Ectodermal cell (in vitro differentiated cells): ENCODE results near the gene PPIL1.

Experiments
- H3K27ac ChIP-seq: 2 replicates; pipeline ENCODE4 v1.7.0; 2013; ENCODE audit warnings: mild to moderate bottlenecking, low read depth, low read length; ENCODE audit not compliant: insufficient read depth, poor library complexity, severe bottlenecking
- H3K27me3 ChIP-seq: 2 replicates; pipeline ENCODE4 v1.7.0; 2013; ENCODE audit warnings: mild to moderate bottlenecking, low read length; ENCODE audit not compliant: insufficient read depth, control insufficient read depth, poor library complexity, severe bottlenecking
- H3K36me3 ChIP-seq: one replicate; pipeline ENCODE4 v1.7.0; 2013; ENCODE audit warnings: low read length; ENCODE audit not compliant: control insufficient read depth, insufficient read depth
- H3K4me1 ChIP-seq: one replicate; pipeline ENCODE4 v1.7.0; 2013; ENCODE audit warnings: low read length; ENCODE audit not compliant: control insufficient read depth, insufficient read depth
- H3K4me3 ChIP-seq: 2 replicates; pipeline ENCODE4 v1.7.0; 2013; ENCODE audit warnings: low read depth, low read length, control low read depth; ENCODE audit not compliant: insufficient read depth
- H3K9me3 ChIP-seq: 2 replicates; pipeline ENCODE4 v1.7.0; 2013; ENCODE audit warnings: mild to moderate bottlenecking, low read length, moderate library complexity; ENCODE audit not compliant: control insufficient read depth
- WGBS, 2 experiments: methylation state at CpG; one replicate each; pipeline ENCODE4 v1.1.7; 2013; ENCODE audit warnings: missing lambda C conversion rate in 2 of 2; 5-methylcytosine and 5-hydroxymethylcytosine counted together

Gene PPIL1

DNA sequence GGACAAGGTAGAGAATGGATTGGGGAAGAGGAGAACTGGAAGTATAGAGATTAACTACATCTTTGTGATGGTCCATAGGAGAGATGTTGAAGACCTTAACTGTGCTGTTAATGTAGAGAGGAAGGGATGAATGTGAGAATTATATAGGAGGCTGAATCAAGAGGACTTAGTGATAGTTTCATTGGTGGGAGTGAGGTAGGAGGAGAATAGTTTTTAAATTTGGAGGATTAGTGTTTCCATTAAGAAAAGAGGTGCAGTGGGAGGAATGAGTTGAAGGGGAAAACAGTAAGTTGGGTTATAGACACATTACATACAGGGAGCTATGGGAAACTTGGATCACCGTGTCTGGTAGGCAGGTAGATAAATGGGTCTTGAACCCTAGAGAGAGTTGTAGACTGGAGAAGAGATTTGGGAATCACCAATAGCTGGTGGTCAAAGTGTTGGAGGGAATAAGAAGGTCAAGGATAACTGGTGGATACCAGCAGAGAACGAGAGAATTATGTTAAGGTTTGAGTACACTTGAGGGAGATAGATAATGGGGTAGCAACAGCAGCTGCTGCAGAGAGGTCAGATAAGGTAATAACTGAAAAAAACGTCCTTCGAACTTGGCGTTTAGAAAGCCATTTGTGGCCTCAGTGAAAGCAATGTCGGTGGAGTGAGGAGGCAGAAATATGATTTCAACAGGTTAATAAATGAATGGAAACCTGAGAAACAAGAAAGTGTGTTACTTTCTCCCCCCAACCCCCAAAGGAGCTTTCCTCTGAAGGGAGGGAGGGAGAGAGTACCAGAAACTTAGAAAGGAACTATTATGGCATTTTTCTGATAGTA is 14.3 kb upstream of the PPIL1 start:
- no peaks in the 10 kb centered on the region for H3K27me3 ChIP-seq
- 81 to 86% methylated on average over 6 of the region's 6 CpGs for WGBS, 2 experiments
- no peaks in the 10 kb centered on the region for H3K9me3 ChIP-seq
- H3K36me3 ChIP-seq = no peaks in the 10 kb centered on the region
- no peak overlapping the region for H3K27ac ChIP-seq
- peaks cover 7% of the 10 kb centered on the region for H3K4me1 ChIP-seq
- no peak overlapping the region for H3K4me3 ChIP-seq

DNA sequence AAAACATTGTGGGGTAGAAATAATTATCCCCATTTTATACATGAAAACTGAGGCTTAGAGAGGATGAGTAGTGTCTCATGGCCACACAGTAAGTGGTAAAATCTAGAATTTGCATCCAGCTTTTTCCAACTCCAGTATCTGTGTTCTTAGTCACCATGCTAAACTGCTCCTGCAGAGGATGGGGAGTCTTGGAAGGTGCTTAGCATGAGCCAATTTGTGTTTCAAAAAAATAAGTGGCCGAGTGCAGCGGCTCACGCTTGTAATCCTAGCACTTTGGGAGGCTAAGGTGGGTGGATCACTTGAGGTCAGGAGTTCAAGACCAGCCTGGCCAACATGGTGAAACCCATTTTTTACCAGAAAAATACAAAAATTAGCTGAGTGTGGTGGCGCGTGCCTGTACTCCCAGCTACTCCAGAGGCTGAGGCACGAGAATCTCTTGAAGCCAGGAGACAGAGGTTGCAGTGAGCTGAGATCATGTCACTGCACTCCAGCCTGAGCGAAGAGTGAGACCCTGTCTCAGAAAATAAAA is 13.6 kb upstream of the PPIL1 start:
- Histone ChIP-seq H3K27me3 (no peaks in the 10 kb centered on the region), H3K9me3 (no peaks in the 10 kb centered on the region), H3K4me3 (no peak overlapping the region), H3K36me3 (no peaks in the 10 kb centered on the region), H3K4me1 (peaks cover 7% of the 10 kb centered on the region), H3K27ac (no peak overlapping the region)
- 91 to 94% methylated on average over 7 of the region's 7 CpGs for WGBS, 2 experiments

GRCh38 chr6:36886950-36887618 is 12.5 kb upstream of the PPIL1 start:
- H3K9me3 ChIP-seq = no peaks in the 10 kb centered on the region
- no peaks in the 10 kb centered on the region for H3K27me3 ChIP-seq
- peaks cover 7% of the 10 kb centered on the region for H3K4me1 ChIP-seq
- 85 to 90% methylated on average over 7 to 9 of the region's 10 CpGs for WGBS, 2 experiments
- H3K36me3 ChIP-seq = no peaks in the 10 kb centered on the region
- H3K27ac ChIP-seq = no peak overlapping the region
- H3K4me3 ChIP-seq = no peak overlapping the region

- H3K4me1 ChIP-seq = peaks cover 7% of the 10 kb centered on the region
- no peaks in the 10 kb centered on the region for H3K27me3 ChIP-seq
- no peaks in the 10 kb centered on the region for H3K36me3 ChIP-seq
- 1 to 3% methylated on average over 46 to 47 of the region's 48 CpGs for WGBS, 2 experiments
- peak within 1 kb of the TSS; percentile 84 for H3K4me3 ChIP-seq
- H3K27ac ChIP-seq = no peak within 1 kb of the TSS
- no peaks in the 10 kb centered on the region for H3K9me3 ChIP-seq
Observed at GRCh38 chr6:36885461-36886401, 11.1 kb upstream of the PPIL1 start, which contains the start of gene C6orf89. TSS of gene C6orf89 (plus strand) at chr6:36885952. CDS start at chr6:36899445, 13,493 bp downstream.

- Histone ChIP-seq H3K9me3 (no peaks in the 10 kb centered on the region), H3K27ac (no peak overlapping the region), H3K4me1 (peaks cover 7% of the 10 kb centered on the region), H3K4me3 (no peak overlapping the region), H3K36me3 (no peaks in the 10 kb centered on the region), H3K27me3 (no peaks in the 10 kb centered on the region)
- WGBS, 2 experiments = 97 to 100% methylated on average over 3 of the region's 3 CpGs
Observed at GRCh38 chr6:36884610-36885009, 10.0 kb upstream of the PPIL1 start.

- H3K9me3 ChIP-seq = no peaks in the 10 kb centered on the region
- no peaks in the 10 kb centered on the region for H3K36me3 ChIP-seq
- peaks cover 4% of the 10 kb centered on the region for H3K27me3 ChIP-seq
- no peak overlapping the region for H3K27ac ChIP-seq
- 56 to 57% methylated on average over 6 of the region's 6 CpGs for WGBS, 2 experiments
- peak overlapping the region; percentile 94 for H3K4me3 ChIP-seq
- peaks cover 5% of the 10 kb centered on the region for H3K4me1 ChIP-seq
Observed at GRCh38 chr6:36875250-36875633, 639 bp upstream of the PPIL1 start.

GRCh38 chr6:36873612-36874442 is 776 bp downstream of the PPIL1 start:
- H3K36me3 ChIP-seq = no peaks in the 10 kb centered on the region
- WGBS, 2 experiments = 23 to 30% methylated on average over 9 to 11 of the region's 11 CpGs
- H3K4me3 ChIP-seq = peak overlapping the region; percentile 94
- peaks cover 5% of the 10 kb centered on the region for H3K4me1 ChIP-seq
- no peaks in the 10 kb centered on the region for H3K9me3 ChIP-seq
- H3K27ac ChIP-seq = peak overlapping the region; percentile 91
- peaks cover 4% of the 10 kb centered on the region for H3K27me3 ChIP-seq

GRCh38 chr6:36873115-36873514 is 1.5 kb downstream of the PPIL1 start:
- Histone ChIP-seq H3K4me3 (no peak overlapping the region), H3K36me3 (no peaks in the 10 kb centered on the region), H3K9me3 (no peaks in the 10 kb centered on the region), H3K27ac (no peak overlapping the region), H3K27me3 (peaks cover 4% of the 10 kb centered on the region), H3K4me1 (peaks cover 5% of the 10 kb centered on the region)
- 93 to 100% methylated on average over 1 of the region's 1 CpG for WGBS, 2 experiments

DNA sequence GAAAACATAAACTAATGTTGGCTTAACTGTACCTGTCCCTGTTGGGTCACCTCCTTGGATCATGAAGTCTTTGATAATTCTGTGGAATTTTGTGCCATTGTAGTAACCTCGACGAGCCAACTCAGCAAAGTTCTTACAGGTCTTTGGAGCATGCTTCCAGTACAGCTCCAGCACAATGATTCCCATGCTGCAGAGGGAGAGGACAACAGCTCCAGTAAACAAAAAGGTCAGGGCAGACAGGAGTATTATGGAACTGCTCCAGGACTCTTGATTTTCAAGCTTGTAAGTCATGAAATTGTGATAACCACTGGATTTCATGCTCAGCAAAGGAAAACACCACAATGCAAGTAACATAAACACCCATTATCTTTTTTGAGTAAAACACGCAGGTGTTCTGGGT is 2.9 kb downstream of the PPIL1 start:
- H3K27ac ChIP-seq = no peak overlapping the region
- H3K4me3 ChIP-seq = no peak overlapping the region
- no peaks in the 10 kb centered on the region for H3K36me3 ChIP-seq
- no peaks in the 10 kb centered on the region for H3K9me3 ChIP-seq
- peaks cover 8% of the 10 kb centered on the region for H3K4me1 ChIP-seq
- 90 to 95% methylated on average over 3 of the region's 3 CpGs for WGBS, 2 experiments
- peaks cover 4% of the 10 kb centered on the region for H3K27me3 ChIP-seq
